C4-2B (cell line): ENCODE data around the gene ITSN1.

Experiments used
- ZFX ChIP-seq: fragments of 450-650 bp; IDR thresholded peaks from 2 replicates; pipeline ENCODE4 v1.6.1; 2017
- TF ChIP-seq, protein P1 (sequence below): fragments of 450-650 bp; conservative IDR thresholded peaks from 2 replicates; pipeline ENCODE4 v1.5.1; 2017; ENCODE audit warnings: mild to moderate bottlenecking

DNA sequence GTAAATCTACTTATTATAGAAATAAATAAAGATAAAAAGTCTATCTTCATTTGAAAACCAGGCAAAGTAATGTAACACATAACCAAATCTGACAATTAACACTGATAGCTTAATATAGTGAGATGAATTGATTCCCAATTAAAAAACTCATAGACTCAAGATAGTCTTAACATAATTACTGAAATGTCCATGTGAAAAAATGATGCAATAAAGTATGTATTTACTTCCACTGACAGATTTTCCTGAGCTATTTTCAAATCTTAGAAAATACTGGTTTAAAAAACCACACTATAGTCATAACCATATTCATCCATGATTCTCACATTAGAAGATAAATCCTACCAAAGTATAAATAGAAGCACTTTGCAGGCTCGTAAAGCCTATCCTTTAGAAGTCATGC lies 44.2 kb upstream of the ITSN1 start:
- TF ChIP-seq, protein P1, sequence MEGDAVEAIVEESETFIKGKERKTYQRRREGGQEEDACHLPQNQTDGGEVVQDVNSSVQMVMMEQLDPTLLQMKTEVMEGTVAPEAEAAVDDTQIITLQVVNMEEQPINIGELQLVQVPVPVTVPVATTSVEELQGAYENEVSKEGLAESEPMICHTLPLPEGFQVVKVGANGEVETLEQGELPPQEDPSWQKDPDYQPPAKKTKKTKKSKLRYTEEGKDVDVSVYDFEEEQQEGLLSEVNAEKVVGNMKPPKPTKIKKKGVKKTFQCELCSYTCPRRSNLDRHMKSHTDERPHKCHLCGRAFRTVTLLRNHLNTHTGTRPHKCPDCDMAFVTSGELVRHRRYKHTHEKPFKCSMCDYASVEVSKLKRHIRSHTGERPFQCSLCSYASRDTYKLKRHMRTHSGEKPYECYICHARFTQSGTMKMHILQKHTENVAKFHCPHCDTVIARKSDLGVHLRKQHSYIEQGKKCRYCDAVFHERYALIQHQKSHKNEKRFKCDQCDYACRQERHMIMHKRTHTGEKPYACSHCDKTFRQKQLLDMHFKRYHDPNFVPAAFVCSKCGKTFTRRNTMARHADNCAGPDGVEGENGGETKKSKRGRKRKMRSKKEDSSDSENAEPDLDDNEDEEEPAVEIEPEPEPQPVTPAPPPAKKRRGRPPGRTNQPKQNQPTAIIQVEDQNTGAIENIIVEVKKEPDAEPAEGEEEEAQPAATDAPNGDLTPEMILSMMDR = no peak
- TF ChIP-seq ZFX = no peak
